DND-41 (cell line): ENCODE measurements around the gene DGKG.

ENCODE experiments used
- CTCF ChIP-seq: IDR thresholded peaks from 2 replicates; pipeline ENCODE4 v1.5.1; 2012; ENCODE audit warnings: borderline replicate concordance, low read length, moderate library complexity, mild to moderate bottlenecking; ENCODE audit not compliant: poor library complexity, severe bottlenecking; ENCODE audit errors: extremely low read depth
- EZH2 ChIP-seq: IDR thresholded peaks from 3 replicates; pipeline ENCODE4 v1.6.1; 2012; ENCODE audit warnings: borderline replicate concordance, low read depth, mild to moderate bottlenecking, moderate library complexity, low read length, inconsistent platforms; ENCODE audit not compliant: severe bottlenecking

DNA sequence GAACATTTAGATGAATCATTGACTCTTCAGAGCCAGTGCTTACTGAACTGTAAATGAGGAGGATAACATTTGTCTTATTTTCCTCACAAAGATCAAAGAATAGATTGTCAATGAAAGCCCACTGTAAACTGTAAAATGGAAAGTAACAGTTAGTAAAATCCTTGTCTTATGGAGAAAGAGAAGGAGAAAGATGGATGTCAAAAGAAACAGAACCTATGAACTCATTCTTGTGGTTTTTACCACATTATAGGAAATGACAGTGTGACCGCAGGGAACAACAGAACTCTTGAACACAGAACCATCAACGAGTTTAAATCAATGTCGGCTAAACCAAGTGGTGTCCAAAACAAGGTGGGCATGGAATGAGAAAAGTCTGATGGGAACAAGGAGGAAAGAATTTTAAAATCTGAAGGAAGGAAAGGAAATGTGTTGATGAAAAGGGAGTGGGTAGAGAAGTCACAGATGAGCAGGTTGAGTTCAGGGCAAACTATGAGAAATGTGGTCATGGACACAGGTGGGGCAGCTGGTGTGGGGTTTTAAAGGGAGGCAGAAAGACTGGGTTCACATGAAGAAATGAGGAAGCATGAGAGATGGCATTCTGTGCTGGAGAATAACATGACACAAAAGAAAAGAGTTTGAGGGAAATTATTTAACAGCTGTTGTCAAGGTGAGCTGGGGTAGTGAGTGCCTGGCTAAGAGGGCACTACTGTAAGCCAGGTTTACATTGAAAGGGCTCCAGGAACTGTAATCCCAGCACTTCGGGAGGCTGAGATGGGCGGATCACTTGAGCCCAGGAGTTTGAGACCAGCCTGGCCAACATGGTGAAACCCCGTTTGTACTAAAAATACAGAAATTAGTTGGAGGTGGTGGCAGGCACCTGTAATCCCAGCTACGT, 210.7 kb downstream of the DGKG start:
- TF ChIP-seq CTCF = no peak
- TF ChIP-seq EZH2 = no peak
